ENCODE measurements around the gene UCKL1. TPM values are rescaled to one million over a fixed set of nuclear protein-coding genes. Genes with fewer than 3 reads are reported as not detected.

Gene UCKL1
- total RNA-seq, 1 donor from 2014 or later, result 33.4 TPM

DNA sequence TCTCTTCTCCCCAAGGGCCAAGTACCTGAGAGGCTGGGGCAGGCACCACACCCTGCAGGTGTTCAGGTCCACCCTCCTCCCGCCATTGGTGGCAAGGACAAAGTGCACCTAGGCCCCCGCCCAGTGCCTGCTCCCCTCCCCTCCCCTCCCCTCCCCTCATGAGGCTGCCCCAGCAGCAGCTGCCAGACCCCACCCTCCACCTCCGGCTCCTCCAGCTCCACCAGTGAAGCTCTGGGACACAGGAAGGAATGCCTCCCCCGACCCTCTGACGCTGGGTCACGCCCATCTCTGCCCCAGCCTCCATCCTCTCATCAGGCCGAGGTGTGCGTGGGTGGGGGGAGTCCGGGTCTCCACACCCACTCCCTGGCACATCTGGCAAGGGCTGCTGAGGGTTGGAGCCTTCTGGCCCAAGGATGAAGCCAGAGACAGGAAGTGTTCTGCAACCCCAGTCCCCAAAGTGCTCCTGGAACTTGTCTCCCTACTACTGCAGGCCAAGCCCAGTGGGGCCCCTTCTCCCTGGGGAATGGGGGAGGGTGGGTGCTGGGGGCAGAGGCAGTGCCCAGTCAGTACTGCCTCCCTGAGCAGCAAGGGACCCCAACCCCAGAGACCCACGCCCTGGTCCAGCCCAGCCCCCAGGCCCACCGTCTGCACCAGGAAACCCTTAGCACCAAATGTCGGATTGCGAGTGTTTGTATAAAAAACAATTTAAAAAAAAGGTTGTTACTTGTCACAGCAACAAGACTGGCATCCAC is 1.6 kb upstream of the UCKL1 start:
- Histone ChIP-seq H3K9me3 (ENCODE audit: insufficient read depth, low read depth, low read length) (no peaks in the 10 kb centered on the region), H4K20me1 (ENCODE audit: insufficient read depth, low read length) (peaks cover 25% of the 10 kb centered on the region), H3K27me3 (ENCODE audit: insufficient read depth, low read length) (no peaks in the 10 kb centered on the region), H3K9ac (ENCODE audit: low read length) (no peak overlapping the region), H3K4me2 (ENCODE audit: low read length) (peak overlapping the region; percentile 83), H3K36me3 (ENCODE audit: insufficient read depth, low read length) (no peaks in the 10 kb centered on the region), H3K27ac (ENCODE audit: low read depth, low read length) (peak overlapping the region; percentile 19), H3K4me3 (ENCODE audit: insufficient read depth, low read depth, low read length) (no peak overlapping the region), H3K4me1 (ENCODE audit: insufficient read depth, low read length) (peaks cover 12% of the 10 kb centered on the region), H2AFZ (ENCODE audit: low read depth, low read length) (no peak overlapping the region), H3K79me2 (ENCODE audit: insufficient read depth, low read length) (peaks cover 32% of the 10 kb centered on the region)
- DNase-seq (ENCODE audit: low read depth) (no peak), FAIRE-seq (no peak)
- no peak overlapping the region for H3K27ac Mint-ChIP-seq (ENCODE audit: unreplicated experiment)
- no peak overlapping the region for H3K4me3 Mint-ChIP-seq (ENCODE audit: unreplicated experiment)
- H3K9me3 Mint-ChIP-seq (ENCODE audit: unreplicated experiment), result no peaks in the 10 kb centered on the region
- H3K36me3 Mint-ChIP-seq (ENCODE audit: low read depth, unreplicated experiment), result peaks cover 2% of the 10 kb centered on the region
- no peak for TF ChIP-seq EZH2 (IDR thresholded peaks at IDR 0.05; ENCODE audit: insufficient read depth, low read length)
- TF ChIP-seq, protein P1, sequence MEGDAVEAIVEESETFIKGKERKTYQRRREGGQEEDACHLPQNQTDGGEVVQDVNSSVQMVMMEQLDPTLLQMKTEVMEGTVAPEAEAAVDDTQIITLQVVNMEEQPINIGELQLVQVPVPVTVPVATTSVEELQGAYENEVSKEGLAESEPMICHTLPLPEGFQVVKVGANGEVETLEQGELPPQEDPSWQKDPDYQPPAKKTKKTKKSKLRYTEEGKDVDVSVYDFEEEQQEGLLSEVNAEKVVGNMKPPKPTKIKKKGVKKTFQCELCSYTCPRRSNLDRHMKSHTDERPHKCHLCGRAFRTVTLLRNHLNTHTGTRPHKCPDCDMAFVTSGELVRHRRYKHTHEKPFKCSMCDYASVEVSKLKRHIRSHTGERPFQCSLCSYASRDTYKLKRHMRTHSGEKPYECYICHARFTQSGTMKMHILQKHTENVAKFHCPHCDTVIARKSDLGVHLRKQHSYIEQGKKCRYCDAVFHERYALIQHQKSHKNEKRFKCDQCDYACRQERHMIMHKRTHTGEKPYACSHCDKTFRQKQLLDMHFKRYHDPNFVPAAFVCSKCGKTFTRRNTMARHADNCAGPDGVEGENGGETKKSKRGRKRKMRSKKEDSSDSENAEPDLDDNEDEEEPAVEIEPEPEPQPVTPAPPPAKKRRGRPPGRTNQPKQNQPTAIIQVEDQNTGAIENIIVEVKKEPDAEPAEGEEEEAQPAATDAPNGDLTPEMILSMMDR (IDR thresholded peaks at IDR 0.05; ENCODE audit: insufficient read depth, low read depth, low read length), result no peak
- peaks cover 12% of the 10 kb centered on the region for H3K4me1 Mint-ChIP-seq (ENCODE audit: low read depth, unreplicated experiment)
- no peaks in the 10 kb centered on the region for H3K27me3 Mint-ChIP-seq (ENCODE audit: low read depth, unreplicated experiment)

DNA sequence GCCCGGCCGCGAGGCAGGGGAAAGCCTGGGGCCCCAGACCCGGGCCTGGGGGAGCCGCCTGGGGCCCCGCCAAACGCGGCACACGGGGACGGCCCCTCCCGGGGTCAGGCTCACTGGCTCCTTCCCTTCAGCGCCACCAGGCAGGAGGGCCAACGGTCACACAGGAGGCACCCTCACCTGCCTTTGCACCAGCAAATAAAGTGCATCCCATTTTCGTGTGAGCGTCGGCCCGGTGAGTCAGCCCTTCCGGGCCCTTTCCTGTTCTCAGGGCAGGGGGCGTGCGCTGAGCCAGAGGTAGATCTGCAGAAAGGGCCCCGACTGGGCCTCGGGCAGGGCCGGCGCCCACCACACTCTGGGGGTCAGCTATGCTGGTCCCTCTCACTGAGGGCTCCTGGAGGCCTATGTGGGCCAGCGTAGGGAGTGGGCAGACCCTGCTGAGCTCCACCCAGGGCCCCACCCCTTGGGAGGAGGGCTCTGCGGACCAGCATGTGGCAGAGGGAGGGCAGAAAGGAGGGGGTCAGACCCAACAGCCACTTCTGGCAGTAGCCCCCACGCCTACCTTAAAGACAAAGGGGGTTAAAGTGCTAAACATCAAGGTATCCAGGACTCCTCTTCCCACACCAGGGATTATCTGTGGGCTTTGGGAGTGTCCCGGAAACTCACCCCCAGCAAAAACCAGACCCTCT is 931 bp upstream of the UCKL1 start:
- H3K79me2 ChIP-seq (ENCODE audit: insufficient read depth, low read length), result peaks cover 39% of the 10 kb centered on the region
- no peaks in the 10 kb centered on the region for H3K36me3 ChIP-seq (ENCODE audit: insufficient read depth, low read length)
- DNase-seq (ENCODE audit: low read depth), result peak; percentile 47
- no peaks in the 10 kb centered on the region for H3K9me3 Mint-ChIP-seq (ENCODE audit: unreplicated experiment)
- H3K9ac ChIP-seq (ENCODE audit: low read length), result peak overlapping the region; percentile 51
- no peaks in the 10 kb centered on the region for H3K27me3 Mint-ChIP-seq (ENCODE audit: low read depth, unreplicated experiment)
- TF ChIP-seq EZH2 (IDR thresholded peaks at IDR 0.05; ENCODE audit: insufficient read depth, low read length), result no peak
- TF ChIP-seq, protein P1 (IDR thresholded peaks at IDR 0.05; ENCODE audit: insufficient read depth, low read depth, low read length), result no peak
- peak overlapping the region; percentile 82 for H3K4me3 Mint-ChIP-seq (ENCODE audit: unreplicated experiment)
- no peak overlapping the region for H3K27ac Mint-ChIP-seq (ENCODE audit: unreplicated experiment)
- H3K36me3 Mint-ChIP-seq (ENCODE audit: low read depth, unreplicated experiment), result peaks cover 2% of the 10 kb centered on the region
- H2AFZ ChIP-seq (ENCODE audit: low read depth, low read length), result peak overlapping the region; percentile 24
- H3K4me1 ChIP-seq (ENCODE audit: insufficient read depth, low read length), result peaks cover 12% of the 10 kb centered on the region
- H3K4me1 Mint-ChIP-seq (ENCODE audit: low read depth, unreplicated experiment), result peaks cover 12% of the 10 kb centered on the region
- no peaks in the 10 kb centered on the region for H3K9me3 ChIP-seq (ENCODE audit: insufficient read depth, low read depth, low read length)
- peak overlapping the region; percentile 53 for H3K4me3 ChIP-seq (ENCODE audit: insufficient read depth, low read depth, low read length)
- peak overlapping the region; percentile 31 for H3K27ac ChIP-seq (ENCODE audit: low read depth, low read length)
- no peak for FAIRE-seq
- H4K20me1 ChIP-seq (ENCODE audit: insufficient read depth, low read length), result peaks cover 32% of the 10 kb centered on the region
- H3K4me2 ChIP-seq (ENCODE audit: low read length), result peak overlapping the region; percentile 83
- H3K27me3 ChIP-seq (ENCODE audit: insufficient read depth, low read length), result no peaks in the 10 kb centered on the region

Measured in astrocyte (in vitro differentiated cells and primary cell).